Stimulated activated naive B cell treated with anti-CD40 and anti-IgM and Interleukin-4, amounts not matched to agents 10 μg/mL and 1 μg/mL and 100 μg/mL, for 72 hours (primary cell): ENCODE measurements around the gene PRX.
"Not testable (repeated sequence)": the region's sequence is repeated elsewhere in the genome, so short reads cannot be mapped to it uniquely, and the experiment has no call there.

Experiments
- ATAC-seq, 2 donors: fragments of 150-1000 bp; cut with Tn5 transposase; replicated peaks; 2 replicates each; pipeline ENCODE4 v1.10.0; 2021; ENCODE audit warnings: moderate library complexity in 1 of 2
- DNase-seq: peaks from one replicate; pipeline ENCODE4 v3.0.0; 2021
- H3K27ac Mint-ChIP-seq: one replicate; pipeline ENCODE4 v1.8.0; 2022; ENCODE audit warnings: mild to moderate bottlenecking, mixed read lengths
- H3K27me3 Mint-ChIP-seq, 2 donors: one replicate each; pipeline ENCODE4 v1.8.0; 2022; ENCODE audit warnings: mixed read lengths in 2 of 2
- H3K36me3 Mint-ChIP-seq, 2 donors: one replicate each; pipeline ENCODE4 v1.8.0; 2022; ENCODE audit warnings: mixed read lengths in 2 of 2, mild to moderate bottlenecking in 1 of 2
- H3K4me1 Mint-ChIP-seq, 2 donors: one replicate each; pipeline ENCODE4 v1.8.0; 2022; ENCODE audit warnings: mixed read lengths in 2 of 2, mild to moderate bottlenecking in 1 of 2
- H3K4me3 Mint-ChIP-seq, 2 donors: one replicate each; pipeline ENCODE4 v1.8.0; 2022; ENCODE audit warnings: mild to moderate bottlenecking in 2 of 2, mixed read lengths in 2 of 2, moderate library complexity in 1 of 2
- H3K9me3 Mint-ChIP-seq, 2 donors: one replicate each; pipeline ENCODE4 v1.8.0; 2022; ENCODE audit warnings: mixed read lengths in 2 of 2, mild to moderate bottlenecking in 1 of 2

The PRX gene

GRCh38 chr19:40379446-40380198 is 33.6 kb downstream of the PRX start:
- H3K27ac Mint-ChIP-seq, result no peak overlapping the region
- no peaks in the 10 kb centered on the region for H3K4me1 Mint-ChIP-seq
- H3K27me3 Mint-ChIP-seq, result no peaks in the 10 kb centered on the region
- H3K4me3 Mint-ChIP-seq, result no peak overlapping the region
- H3K36me3 Mint-ChIP-seq, result peaks cover 11 to 15% of the 10 kb centered on the region in 2 donors
- ATAC-seq (no peak), DNase-seq (no peak)
- H3K9me3 Mint-ChIP-seq, result no peaks in the 10 kb centered on the region

- no peaks in the 10 kb centered on the region for H3K9me3 Mint-ChIP-seq
- no peak overlapping the region for H3K4me3 Mint-ChIP-seq
- H3K36me3 Mint-ChIP-seq, result peaks cover 14 to 23% of the 10 kb centered on the region in 2 donors
- ATAC-seq (no peak), DNase-seq (no peak)
- no peaks in the 10 kb centered on the region for H3K27me3 Mint-ChIP-seq
- H3K27ac Mint-ChIP-seq, result no peak overlapping the region
- H3K4me1 Mint-ChIP-seq, result no peaks in the 10 kb centered on the region
These were observed 34.7 kb downstream of the PRX start for GRCh38 chr19:40378509-40378908.

GRCh38 chr19:40377876-40378385 is 35.2 kb downstream of the PRX start:
- Mint-ChIP-seq H3K36me3 (peaks cover 14 to 26% of the 10 kb centered on the region in 2 donors), H3K4me1 (peaks cover under 1 to 4% of the 10 kb centered on the region in 2 donors), H3K27me3 (no peaks in the 10 kb centered on the region), H3K4me3 (no peak overlapping the region), H3K27ac (no peak overlapping the region), H3K9me3 (no peaks in the 10 kb centered on the region)
- DNase-seq (no peak), ATAC-seq (no peak)

GRCh38 chr19:40376286-40376862 is 36.8 kb downstream of the PRX start:
- peak overlapping the region; percentile 62 for H3K27ac Mint-ChIP-seq
- peaks cover 2 to 6% of the 10 kb centered on the region in 2 donors for H3K4me1 Mint-ChIP-seq
- no peak overlapping the region for H3K4me3 Mint-ChIP-seq
- DNase-seq (no peak), ATAC-seq (no peak)
- H3K9me3 Mint-ChIP-seq, result no peaks in the 10 kb centered on the region
- H3K36me3 Mint-ChIP-seq, result peaks cover 17 to 34% of the 10 kb centered on the region in 2 donors
- no peaks in the 10 kb centered on the region for H3K27me3 Mint-ChIP-seq

- Mint-ChIP-seq H3K4me1 (peaks cover 2 to 6% of the 10 kb centered on the region in 2 donors), H3K36me3 (peaks cover 25 to 46% of the 10 kb centered on the region in 2 donors), H3K27me3 (no peaks in the 10 kb centered on the region), H3K27ac (no peak overlapping the region), H3K4me3 (no peak overlapping the region), H3K9me3 (no peaks in the 10 kb centered on the region)
- DNase-seq, result no peak
- ATAC-seq, result no peak
These were observed 39.1 kb downstream of the PRX start for GRCh38 chr19:40374084-40374483.

GRCh38 chr19:40371802-40372122 is 41.4 kb downstream of the PRX start:
- Mint-ChIP-seq H3K9me3 (no peaks in the 10 kb centered on the region), H3K27me3 (no peaks in the 10 kb centered on the region), H3K27ac (no peak overlapping the region), H3K4me3 (no peak overlapping the region), H3K36me3 (peaks cover 26 to 45% of the 10 kb centered on the region in 2 donors), H3K4me1 (peaks cover 2 to 6% of the 10 kb centered on the region in 2 donors)
- DNase-seq, result no peak
- ATAC-seq, result no peak

GRCh38 chr19:40370997-40371801 is 42.0 kb downstream of the PRX start:
- H3K27ac Mint-ChIP-seq, result no peak overlapping the region
- peaks cover 27 to 46% of the 10 kb centered on the region in 2 donors for H3K36me3 Mint-ChIP-seq

GRCh38 chr19:40370253-40370652 is 42.9 kb downstream of the PRX start:
- Mint-ChIP-seq H3K36me3 (peaks cover 27 to 42% of the 10 kb centered on the region in 2 donors), H3K27ac (peak overlapping the region; percentile 71)
- H3K4me3 Mint-ChIP-seq, ATAC-seq, H3K9me3 Mint-ChIP-seq, H3K4me1 Mint-ChIP-seq, H3K27me3 Mint-ChIP-seq, DNase-seq: not testable (repeated sequence)

More at GRCh38 chr19:40370997-40371801, 42.0 kb downstream of the PRX start:
- DNase-seq, result no peak
- Mint-ChIP-seq H3K9me3 (no peaks in the 10 kb centered on the region), H3K27me3 (no peaks in the 10 kb centered on the region), H3K4me1 (peaks cover 2 to 6% of the 10 kb centered on the region in 2 donors), H3K4me3 (no peak overlapping the region)
- ATAC-seq, result no peak

- peaks cover 23 to 41% of the 10 kb centered on the region in 2 donors for H3K36me3 Mint-ChIP-seq
- no peaks in the 10 kb centered on the region for H3K9me3 Mint-ChIP-seq
- no peak overlapping the region for H3K4me3 Mint-ChIP-seq
- H3K27ac Mint-ChIP-seq, result no peak overlapping the region
- no peak for ATAC-seq
- peaks cover 0 to 4% of the 10 kb centered on the region in 2 donors for H3K27me3 Mint-ChIP-seq
- DNase-seq, result no peak
- peaks cover 4 to 14% of the 10 kb centered on the region in 2 donors for H3K4me1 Mint-ChIP-seq
These were observed 43.4 kb downstream of the PRX start for GRCh38 chr19:40369797-40370196.

- H3K9me3 Mint-ChIP-seq, result no peaks in the 10 kb centered on the region
- DNase-seq, result no peak
- peaks cover 4 to 8% of the 10 kb centered on the region in 2 donors for H3K27me3 Mint-ChIP-seq
These were observed 45.4 kb downstream of the PRX start for GRCh38 chr19:40367577-40368434.

GRCh38 chr19:40366697-40367561 is 46.2 kb downstream of the PRX start:
- no peak overlapping the region for H3K4me3 Mint-ChIP-seq
- peaks cover 26 to 33% of the 10 kb centered on the region in 2 donors for H3K36me3 Mint-ChIP-seq
- peaks cover 6 to 16% of the 10 kb centered on the region in 2 donors for H3K4me1 Mint-ChIP-seq
- H3K9me3 Mint-ChIP-seq, result no peaks in the 10 kb centered on the region
- H3K27ac Mint-ChIP-seq, result no peak overlapping the region
- ATAC-seq (no peak), DNase-seq (no peak)
- peaks cover 4 to 8% of the 10 kb centered on the region in 2 donors for H3K27me3 Mint-ChIP-seq

More at GRCh38 chr19:40367577-40368434, 45.4 kb downstream of the PRX start:
- H3K4me1 Mint-ChIP-seq, result peaks cover 5 to 17% of the 10 kb centered on the region in 2 donors
- H3K36me3 Mint-ChIP-seq, result peaks cover 21 to 31% of the 10 kb centered on the region in 2 donors
- no peak overlapping the region for H3K27ac Mint-ChIP-seq
- H3K4me3 Mint-ChIP-seq, result no peak overlapping the region
- ATAC-seq, result no peak

- no peak overlapping the region for H3K27ac Mint-ChIP-seq
- no peaks in the 10 kb centered on the region for H3K9me3 Mint-ChIP-seq
- ATAC-seq, result peak; percentile 73 to 87
- H3K4me1 Mint-ChIP-seq, result peaks cover 10 to 16% of the 10 kb centered on the region in 2 donors
- H3K27me3 Mint-ChIP-seq, result peaks cover 4 to 8% of the 10 kb centered on the region in 2 donors
- DNase-seq, result no peak
- H3K36me3 Mint-ChIP-seq, result peaks cover 30 to 34% of the 10 kb centered on the region in 2 donors
- peak overlapping the region; percentile 48 to 75 for H3K4me3 Mint-ChIP-seq
These were observed 47.4 kb downstream of the PRX start for GRCh38 chr19:40365613-40366401.
